ENCODE results near the gene DCP1A. TPM values are rescaled to one million over a fixed set of nuclear protein-coding genes. Genes with fewer than 3 reads are reported as not detected.
A peak's percentile ranks its signal among the peaks of the same experiment; 100 is the strongest.
"Not testable (repeated sequence)": the region's sequence is repeated elsewhere in the genome, so short reads cannot be mapped to it uniquely, and the experiment has no call there.

DCP1A gene
- polyA plus RNA-seq, 1 experiment = 27.0 TPM

- peak overlapping the region; percentile 57 for H3K27ac ChIP-seq (ENCODE audit: low read depth, low read length)
- H3K4me3 ChIP-seq (ENCODE audit: low read depth, low read length) = peak overlapping the region; percentile 96
- DNase-seq (ENCODE audit: low read depth, low spot score) = no peak
- POLR2A ChIA-PET = interaction anchor here (0.6 to 3.3 kb wide), 4 partner anchors 13 to 96 kb away, joined by 4 to 13 read pairs (median 8); no protein-coding TSS in a partner anchor
- H3K27me3 ChIP-seq (ENCODE audit: control insufficient read depth, insufficient read depth, low read length) = no peaks in the 10 kb centered on the region
- peaks cover 5% of the 10 kb centered on the region; the same call in 1 of the 2 replicates for H3K9me3 ChIP-seq (ENCODE audit: control insufficient read depth, insufficient read depth, low read length)
- CTCF ChIA-PET = interaction anchor here (0.5 to 0.6 kb wide), 2 partner anchors 9 to 97 kb away, joined by 3 to 6 read pairs; no protein-coding TSS in a partner anchor
- no peak for TF ChIP-seq CTCF (IDR thresholded peaks at IDR 0.05; ENCODE audit: low read depth, low read length)
Measured at GRCh38 chr3:53255423-53255774, 91.9 kb downstream of the DCP1A start.

GRCh38 chr3:53254509-53255422 lies 92.6 kb downstream of the DCP1A start:
- no peaks in the 10 kb centered on the region for H3K27me3 ChIP-seq (ENCODE audit: control insufficient read depth, insufficient read depth, low read length)
- CTCF ChIA-PET = interaction anchor here (0.6 kb wide), 2 partner anchors 10 to 34 kb away, joined by 5 to 6 read pairs; no protein-coding TSS in a partner anchor
- peak overlapping the region; percentile 57 for H3K27ac ChIP-seq (ENCODE audit: low read depth, low read length)
- H3K9me3 ChIP-seq (ENCODE audit: control insufficient read depth, insufficient read depth, low read length) = peaks cover 5% of the 10 kb centered on the region; the same call in 1 of the 2 replicates
- POLR2A ChIA-PET = interaction anchor here (0.6 to 3.3 kb wide), 4 partner anchors 16 to 95 kb away, joined by 3 to 13 read pairs (median 5); no protein-coding TSS in a partner anchor
- no peak for TF ChIP-seq CTCF (IDR thresholded peaks at IDR 0.05; ENCODE audit: low read depth, low read length)
- peak overlapping the region; percentile 96 for H3K4me3 ChIP-seq (ENCODE audit: low read depth, low read length)
- no peak for DNase-seq (ENCODE audit: low read depth, low spot score)

GRCh38 chr3:53253707-53254508 lies 93.4 kb downstream of the DCP1A start:
- H3K27ac ChIP-seq (ENCODE audit: low read depth, low read length) = no peak overlapping the region
- POLR2A ChIA-PET = interaction anchor here (0.6 to 3.3 kb wide), 2 partner anchors 16 to 34 kb away, joined by 3 to 13 read pairs; no protein-coding TSS in a partner anchor
- no peaks in the 10 kb centered on the region for H3K27me3 ChIP-seq (ENCODE audit: control insufficient read depth, insufficient read depth, low read length)
- peaks cover 5% of the 10 kb centered on the region; the same call in 1 of the 2 replicates for H3K9me3 ChIP-seq (ENCODE audit: control insufficient read depth, insufficient read depth, low read length)
- peak overlapping the region; percentile 96 for H3K4me3 ChIP-seq (ENCODE audit: low read depth, low read length)
- TF ChIP-seq CTCF (IDR thresholded peaks at IDR 0.05; ENCODE audit: low read depth, low read length) = no peak
- CTCF ChIA-PET = no interaction called here
- no peak for DNase-seq (ENCODE audit: low read depth, low spot score)

GRCh38 chr3:53252947-53253322 lies 94.4 kb downstream of the DCP1A start:
- H3K27me3 ChIP-seq (ENCODE audit: control insufficient read depth, insufficient read depth, low read length); H3K27ac ChIP-seq (ENCODE audit: low read depth, low read length); DNase-seq (ENCODE audit: low read depth, low spot score); H3K9me3 ChIP-seq (ENCODE audit: control insufficient read depth, insufficient read depth, low read length); CTCF ChIA-PET: not testable (repeated sequence)
- POLR2A ChIA-PET = interaction anchor here (0.7 to 3.3 kb wide), 2 partner anchors 11 to 17 kb away, joined by 5 to 13 read pairs; no protein-coding TSS in a partner anchor
- H3K4me3 ChIP-seq (ENCODE audit: low read depth, low read length) = peak overlapping the region; percentile 96

Measured in AG04450 (cell line).